Measurements from ENCODE around the gene NAA38.
"Not testable (repeated sequence)": the region's sequence is repeated elsewhere in the genome, so short reads cannot be mapped to it uniquely, and the experiment has no call there.

NAA38 gene

DNA sequence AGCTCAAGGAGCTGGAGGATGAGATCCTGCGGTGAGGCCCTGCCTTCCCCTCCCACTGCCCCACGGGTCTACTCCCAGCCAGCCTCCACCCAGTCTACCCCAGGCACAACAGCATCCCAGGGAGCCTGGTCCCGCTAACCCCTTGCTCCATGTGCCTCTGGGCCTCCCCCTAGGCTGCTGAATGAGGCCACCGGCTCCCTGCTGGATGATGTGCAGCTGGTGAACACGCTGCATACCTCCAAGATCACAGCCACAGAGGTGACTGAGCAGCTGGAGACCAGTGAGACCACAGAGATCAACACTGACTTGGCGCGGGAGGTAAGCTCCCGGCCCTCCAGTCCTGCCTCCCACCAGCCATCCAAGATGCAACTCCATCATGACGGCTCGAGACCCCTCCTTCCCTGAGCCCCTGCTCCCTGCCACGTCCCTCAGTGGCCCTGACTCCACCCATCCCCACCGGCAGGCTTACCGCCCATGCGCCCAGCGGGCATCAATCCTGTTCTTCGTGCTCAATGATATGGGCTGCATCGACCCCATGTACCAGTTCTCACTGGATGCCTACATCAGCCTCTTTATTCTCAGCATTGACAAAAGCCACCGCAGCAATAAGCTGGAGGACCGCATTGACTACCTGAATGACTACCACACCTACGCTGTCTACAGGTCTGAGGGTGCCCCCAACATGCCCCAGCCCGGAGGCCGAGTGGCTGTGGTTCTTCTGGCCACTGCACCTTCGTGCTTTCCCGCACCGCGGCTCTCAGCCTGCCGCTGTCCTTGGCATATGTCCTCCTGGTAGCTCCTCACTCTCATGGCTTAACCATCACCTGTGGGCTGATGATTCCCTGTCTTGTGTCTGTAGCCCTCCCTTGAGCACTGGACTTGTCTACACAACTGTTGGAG, 38.4 kb downstream of the NAA38 start:
- DNase-seq = no peak

DNA sequence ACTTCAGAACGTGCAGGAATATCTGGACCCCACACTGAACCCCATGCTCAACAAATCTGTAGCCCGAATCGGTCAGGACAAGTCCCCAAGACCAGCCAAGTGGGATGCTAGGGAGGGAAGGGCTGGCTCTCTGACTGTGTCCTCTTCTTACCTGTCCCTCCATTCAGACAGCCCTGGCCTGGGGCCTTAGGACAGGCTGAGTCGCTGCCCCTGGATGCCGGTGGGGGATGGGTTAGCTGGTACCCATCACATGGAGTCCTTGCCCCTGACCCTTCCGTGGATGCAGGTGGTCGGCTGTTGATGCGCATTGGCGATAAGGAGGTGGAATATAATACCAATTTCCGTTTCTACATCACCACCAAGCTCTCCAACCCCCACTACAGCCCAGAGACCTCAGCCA, 39.3 kb downstream of the NAA38 start:
- DNase-seq = no peak

GRCh38 chr17:7817643-7817964, 39.8 kb downstream of the NAA38 start:
- no peak for DNase-seq

- DNase-seq = no peak
Observed at GRCh38 chr17:7816926-7817642, 40.3 kb downstream of the NAA38 start.

DNA sequence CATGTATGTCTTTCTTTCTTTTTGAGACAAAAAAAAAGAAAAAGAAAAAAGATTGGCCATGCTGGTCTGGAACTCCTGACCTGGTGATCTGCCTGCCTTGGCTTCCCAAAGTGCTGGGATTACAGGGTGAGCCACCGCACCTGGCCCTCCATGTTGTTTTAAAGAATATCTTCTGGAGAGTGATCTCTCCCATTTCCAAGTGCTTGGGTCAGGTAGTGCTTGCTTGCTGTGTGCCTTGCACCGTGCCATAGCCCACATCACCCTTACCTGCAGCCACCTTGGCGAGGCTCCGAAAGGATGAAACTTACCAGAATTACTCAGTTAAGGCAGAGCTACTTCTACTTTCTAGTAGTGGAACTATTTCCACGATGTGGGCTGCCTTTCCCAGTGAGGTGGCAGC, 42.4 kb downstream of the NAA38 start:
- no peak for DNase-seq

DNA sequence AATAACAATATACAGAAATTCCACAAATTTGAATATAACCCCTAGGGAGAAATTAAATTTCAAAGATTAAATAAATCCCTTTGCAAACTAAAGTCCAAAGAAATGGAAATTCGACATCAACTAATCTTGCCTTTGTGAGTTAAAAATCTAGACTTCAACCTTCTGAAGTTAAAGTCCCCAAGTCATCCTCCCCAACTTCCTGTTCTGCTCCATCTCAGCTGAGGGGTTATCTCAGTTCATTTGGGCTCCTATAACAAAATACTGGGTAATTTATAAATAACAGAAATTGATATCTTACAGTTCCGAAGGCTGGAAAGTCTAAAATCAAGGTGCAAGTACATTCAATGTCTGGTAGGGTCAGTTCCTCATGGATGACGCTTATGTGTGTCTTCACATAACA, 46.1 kb downstream of the NAA38 start:
- DNase-seq = no peak

DNA sequence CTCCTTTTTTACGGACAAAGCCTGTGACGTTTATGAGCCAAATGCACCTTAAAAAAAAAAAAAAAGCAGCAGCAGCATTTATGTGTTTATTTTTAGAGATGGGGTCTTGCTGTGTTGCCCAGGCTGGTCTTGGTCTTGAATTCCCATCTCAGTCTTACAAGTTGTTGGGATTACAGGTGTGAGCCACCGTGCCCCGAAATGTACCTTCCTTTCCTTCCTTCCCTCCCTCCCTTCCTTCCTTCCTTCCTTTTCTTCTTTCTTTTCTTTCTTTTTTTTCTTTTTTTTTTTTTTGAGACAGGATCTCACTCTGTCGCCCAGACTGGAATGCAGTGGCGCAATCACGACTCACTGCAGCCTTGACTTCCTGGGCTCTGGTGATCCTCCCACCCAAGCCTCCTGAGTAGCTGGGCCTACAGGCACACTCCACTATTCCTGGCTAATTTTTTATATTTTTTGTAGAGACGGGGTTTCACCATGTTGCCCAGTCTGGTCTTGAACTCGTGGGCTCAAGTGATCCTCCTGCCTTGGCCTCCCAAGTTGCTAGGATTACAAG, 47.5 kb downstream of the NAA38 start:
- not testable (repeated sequence) for DNase-seq

GRCh38 chr17:7809086-7809790, 48.1 kb downstream of the NAA38 start:
- DNase-seq = no peak

DNA sequence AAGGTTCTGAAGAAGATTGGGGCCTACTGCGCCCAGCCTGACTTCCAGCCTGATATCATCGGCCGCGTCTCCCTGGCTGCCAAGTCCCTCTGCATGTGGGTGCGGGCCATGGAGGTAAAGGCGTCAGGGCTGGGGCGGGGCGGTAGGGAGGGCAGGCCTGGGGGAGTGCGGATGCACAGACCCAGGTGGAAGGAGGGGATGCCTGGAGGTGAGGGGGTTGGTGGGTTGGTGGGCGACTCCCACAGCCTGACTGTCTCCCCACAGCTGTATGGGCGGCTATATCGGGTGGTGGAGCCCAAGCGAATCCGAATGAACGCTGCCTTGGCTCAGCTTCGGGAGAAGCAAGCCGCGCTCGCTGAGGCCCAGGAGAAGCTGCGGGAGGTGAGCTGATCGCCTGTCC, 50.2 kb downstream of the NAA38 start:
- DNase-seq = no peak
